ENCODE data around the gene TNS3.

The TNS3 gene

GRCh38 chr7:47333554-47333887, 248.4 kb downstream of the TNS3 start:
- ChIA-PET CTCF (interaction anchor here (1.7 kb wide), 1 partner anchor 9 kb away, joined by 3 read pairs; no protein-coding TSS in a partner anchor), POLR2A (no interaction called here)
- WGBS (ENCODE audit: insufficient coverage), result no CpG with 5 or more reads among the region's 2 CpGs
- Histone ChIP-seq H3K9me3 (ENCODE audit: control extremely low read depth in 1 of 5, control insufficient read depth in 4 of 5, insufficient read depth in 2 of 5, low read depth in 1 of 5, low read length in 4 of 5) (peaks cover 0 to 2% (median 0%) of the 10 kb centered on the region in 5 experiments), H3K27me3 (replicated peaks in 2 of 5; ENCODE audit: control insufficient read depth in 4 of 5, insufficient read depth in 5 of 5, low read length in 4 of 5) (no peaks in the 10 kb centered on the region), H3K36me3 (ENCODE audit: control insufficient read depth in 4 of 4, insufficient read depth in 4 of 4, low read length in 3 of 4) (peaks cover 14 to 92% (median 44%) of the 10 kb centered on the region in 4 experiments), H3K4me1 (ENCODE audit: control extremely low read depth in 1 of 4, control insufficient read depth in 4 of 4, insufficient read depth in 4 of 4, low read length in 3 of 4) (no peaks in the 10 kb centered on the region), H3K4me3 (ENCODE audit: control insufficient read depth in 1 of 7, extremely low read depth in 1 of 7, insufficient read depth in 4 of 7, low read depth in 2 of 7, low read length in 6 of 7) (no peak overlapping the region), H3K27ac (ENCODE audit: insufficient read depth in 1 of 2, low read depth in 1 of 2, low read length in 2 of 2, poor library complexity in 1 of 2, severe bottlenecking in 2 of 2) (no peak overlapping the region)
- no peak for DNase-seq

GRCh38 chr7:47332681-47333553, 249.0 kb downstream of the TNS3 start:
- H3K27ac ChIP-seq (ENCODE audit: insufficient read depth in 1 of 2, low read depth in 1 of 2, low read length in 2 of 2, poor library complexity in 1 of 2, severe bottlenecking in 2 of 2), result no peak overlapping the region
- H3K27me3 ChIP-seq (replicated peaks in 2 of 5; ENCODE audit: control insufficient read depth in 4 of 5, insufficient read depth in 5 of 5, low read length in 4 of 5), result no peaks in the 10 kb centered on the region
- H3K36me3 ChIP-seq (ENCODE audit: control insufficient read depth in 4 of 4, insufficient read depth in 4 of 4, low read length in 3 of 4), result peaks cover 13 to 88% (median 45%) of the 10 kb centered on the region in 4 experiments
- H3K9me3 ChIP-seq (ENCODE audit: control extremely low read depth in 1 of 5, control insufficient read depth in 4 of 5, insufficient read depth in 2 of 5, low read depth in 1 of 5, low read length in 4 of 5), result peaks cover 0 to 2% (median 0%) of the 10 kb centered on the region in 5 experiments
- no peak overlapping the region for H3K4me3 ChIP-seq (ENCODE audit: control insufficient read depth in 1 of 7, extremely low read depth in 1 of 7, insufficient read depth in 4 of 7, low read depth in 2 of 7, low read length in 6 of 7)
- ChIA-PET POLR2A (no interaction called here), CTCF (interaction anchor here (1.7 kb wide), 1 partner anchor 8 kb away, joined by 3 read pairs; no protein-coding TSS in a partner anchor)
- DNase-seq, result no peak
- 98% methylated on average over 5 of the region's 8 CpGs for WGBS (ENCODE audit: insufficient coverage)
- no peaks in the 10 kb centered on the region for H3K4me1 ChIP-seq (ENCODE audit: control extremely low read depth in 1 of 4, control insufficient read depth in 4 of 4, insufficient read depth in 4 of 4, low read length in 3 of 4)

- Histone ChIP-seq H3K36me3 (ENCODE audit: control insufficient read depth in 4 of 4, insufficient read depth in 4 of 4, low read length in 3 of 4) (peaks cover 11 to 84% (median 43%) of the 10 kb centered on the region in 4 experiments), H3K27ac (ENCODE audit: insufficient read depth in 1 of 2, low read depth in 1 of 2, low read length in 2 of 2, poor library complexity in 1 of 2, severe bottlenecking in 2 of 2) (no peak overlapping the region), H3K4me3 (ENCODE audit: control insufficient read depth in 1 of 7, extremely low read depth in 1 of 7, insufficient read depth in 4 of 7, low read depth in 2 of 7, low read length in 6 of 7) (no peak overlapping the region), H3K4me1 (ENCODE audit: control extremely low read depth in 1 of 4, control insufficient read depth in 4 of 4, insufficient read depth in 4 of 4, low read length in 3 of 4) (no peaks in the 10 kb centered on the region), H3K27me3 (replicated peaks in 2 of 5; ENCODE audit: control insufficient read depth in 4 of 5, insufficient read depth in 5 of 5, low read length in 4 of 5) (no peaks in the 10 kb centered on the region), H3K9me3 (ENCODE audit: control extremely low read depth in 1 of 5, control insufficient read depth in 4 of 5, insufficient read depth in 2 of 5, low read depth in 1 of 5, low read length in 4 of 5) (no peaks in the 10 kb centered on the region)
- CTCF ChIA-PET, result no interaction called here
- no peak for DNase-seq
- POLR2A ChIA-PET, result no interaction called here
- 86% methylated on average over 4 of the region's 8 CpGs for WGBS (ENCODE audit: insufficient coverage)
Observed at GRCh38 chr7:47332213-47332612, 249.7 kb downstream of the TNS3 start.

GRCh38 chr7:47331179-47331565, 250.7 kb downstream of the TNS3 start:
- DNase-seq, result no peak
- Histone ChIP-seq H3K4me1 (ENCODE audit: control extremely low read depth in 1 of 4, control insufficient read depth in 4 of 4, insufficient read depth in 4 of 4, low read length in 3 of 4) (no peaks in the 10 kb centered on the region), H3K27me3 (replicated peaks in 2 of 5; ENCODE audit: control insufficient read depth in 4 of 5, insufficient read depth in 5 of 5, low read length in 4 of 5) (no peaks in the 10 kb centered on the region), H3K27ac (ENCODE audit: insufficient read depth in 1 of 2, low read depth in 1 of 2, low read length in 2 of 2, poor library complexity in 1 of 2, severe bottlenecking in 2 of 2) (no peak overlapping the region), H3K4me3 (ENCODE audit: control insufficient read depth in 1 of 7, extremely low read depth in 1 of 7, insufficient read depth in 4 of 7, low read depth in 2 of 7, low read length in 6 of 7) (no peak overlapping the region), H3K36me3 (ENCODE audit: control insufficient read depth in 4 of 4, insufficient read depth in 4 of 4, low read length in 3 of 4) (peaks cover 6 to 74% (median 43%) of the 10 kb centered on the region in 4 experiments), H3K9me3 (ENCODE audit: control extremely low read depth in 1 of 5, control insufficient read depth in 4 of 5, insufficient read depth in 2 of 5, low read depth in 1 of 5, low read length in 4 of 5) (no peaks in the 10 kb centered on the region)
- 92% methylated on average over 4 of the region's 6 CpGs for WGBS (ENCODE audit: insufficient coverage)
- ChIA-PET POLR2A (no interaction called here), CTCF (no interaction called here)

GRCh38 chr7:47330561-47331178, 251.2 kb downstream of the TNS3 start:
- CTCF ChIA-PET, result no interaction called here
- WGBS (ENCODE audit: insufficient coverage), result 90% methylated on average over 8 of the region's 16 CpGs
- Histone ChIP-seq H3K4me3 (ENCODE audit: control insufficient read depth in 1 of 7, extremely low read depth in 1 of 7, insufficient read depth in 4 of 7, low read depth in 2 of 7, low read length in 6 of 7) (no peak overlapping the region), H3K4me1 (ENCODE audit: control extremely low read depth in 1 of 4, control insufficient read depth in 4 of 4, insufficient read depth in 4 of 4, low read length in 3 of 4) (no peaks in the 10 kb centered on the region), H3K27me3 (replicated peaks in 2 of 5; ENCODE audit: control insufficient read depth in 4 of 5, insufficient read depth in 5 of 5, low read length in 4 of 5) (no peaks in the 10 kb centered on the region), H3K9me3 (ENCODE audit: control extremely low read depth in 1 of 5, control insufficient read depth in 4 of 5, insufficient read depth in 2 of 5, low read depth in 1 of 5, low read length in 4 of 5) (no peaks in the 10 kb centered on the region), H3K27ac (ENCODE audit: insufficient read depth in 1 of 2, low read depth in 1 of 2, low read length in 2 of 2, poor library complexity in 1 of 2, severe bottlenecking in 2 of 2) (no peak overlapping the region), H3K36me3 (ENCODE audit: control insufficient read depth in 4 of 4, insufficient read depth in 4 of 4, low read length in 3 of 4) (peaks cover 9 to 74% (median 43%) of the 10 kb centered on the region in 4 experiments)
- POLR2A ChIA-PET, result no interaction called here
- no peak for DNase-seq

- WGBS (ENCODE audit: insufficient coverage), result 80% methylated on average over 4 of the region's 6 CpGs
- Histone ChIP-seq H3K27me3 (replicated peaks in 2 of 5; ENCODE audit: control insufficient read depth in 4 of 5, insufficient read depth in 5 of 5, low read length in 4 of 5) (no peaks in the 10 kb centered on the region), H3K27ac (ENCODE audit: insufficient read depth in 1 of 2, low read depth in 1 of 2, low read length in 2 of 2, poor library complexity in 1 of 2, severe bottlenecking in 2 of 2) (no peak overlapping the region), H3K4me1 (ENCODE audit: control extremely low read depth in 1 of 4, control insufficient read depth in 4 of 4, insufficient read depth in 4 of 4, low read length in 3 of 4) (no peaks in the 10 kb centered on the region), H3K4me3 (ENCODE audit: control insufficient read depth in 1 of 7, extremely low read depth in 1 of 7, insufficient read depth in 4 of 7, low read depth in 2 of 7, low read length in 6 of 7) (no peak overlapping the region), H3K36me3 (ENCODE audit: control insufficient read depth in 4 of 4, insufficient read depth in 4 of 4, low read length in 3 of 4) (peaks cover 9 to 74% (median 44%) of the 10 kb centered on the region in 4 experiments), H3K9me3 (ENCODE audit: control extremely low read depth in 1 of 5, control insufficient read depth in 4 of 5, insufficient read depth in 2 of 5, low read depth in 1 of 5, low read length in 4 of 5) (no peaks in the 10 kb centered on the region)
- CTCF ChIA-PET, result no interaction called here
- DNase-seq, result no peak
- POLR2A ChIA-PET, result no interaction called here
Observed at GRCh38 chr7:47330026-47330425, 251.9 kb downstream of the TNS3 start.

- POLR2A ChIA-PET, result no interaction called here
- H3K36me3 ChIP-seq (ENCODE audit: control insufficient read depth in 4 of 4, insufficient read depth in 4 of 4, low read length in 3 of 4), result peaks cover 9 to 77% (median 44%) of the 10 kb centered on the region in 4 experiments
- H3K27ac ChIP-seq (ENCODE audit: insufficient read depth in 1 of 2, low read depth in 1 of 2, low read length in 2 of 2, poor library complexity in 1 of 2, severe bottlenecking in 2 of 2), result no peak overlapping the region
- no peaks in the 10 kb centered on the region for H3K27me3 ChIP-seq (replicated peaks in 2 of 5; ENCODE audit: control insufficient read depth in 4 of 5, insufficient read depth in 5 of 5, low read length in 4 of 5)
- 99% methylated on average over 16 of the region's 19 CpGs for WGBS (ENCODE audit: insufficient coverage)
- CTCF ChIA-PET, result no interaction called here
- H3K4me3 ChIP-seq (ENCODE audit: control insufficient read depth in 1 of 7, extremely low read depth in 1 of 7, insufficient read depth in 4 of 7, low read depth in 2 of 7, low read length in 6 of 7), result no peak overlapping the region
- no peaks in the 10 kb centered on the region for H3K4me1 ChIP-seq (ENCODE audit: control extremely low read depth in 1 of 4, control insufficient read depth in 4 of 4, insufficient read depth in 4 of 4, low read length in 3 of 4)
- no peaks in the 10 kb centered on the region for H3K9me3 ChIP-seq (ENCODE audit: control extremely low read depth in 1 of 5, control insufficient read depth in 4 of 5, insufficient read depth in 2 of 5, low read depth in 1 of 5, low read length in 4 of 5)
- DNase-seq, result no peak
Observed at GRCh38 chr7:47329320-47329926, 252.5 kb downstream of the TNS3 start.
